GM23248 (cell line): ENCODE data around the gene RFX3.

Experiments
- EZH2 ChIP-seq: fragments of 200-600 bp; sonication (generic); IDR thresholded peaks from 2 replicates; pipeline ENCODE4 v1.6.1; 2018; ENCODE audit warnings: antibody characterized with exemption, mild to moderate bottlenecking; ENCODE audit not compliant: insufficient read depth, poor library complexity, severe bottlenecking
- EZH2phosphoT487 ChIP-seq: fragments of 200-600 bp; sonication (generic); IDR thresholded peaks from 2 replicates; pipeline ENCODE4 v1.6.1; 2018; ENCODE audit warnings: antibody characterized with exemption, moderate library complexity, mild to moderate bottlenecking, low read depth; ENCODE audit not compliant: insufficient read depth

DNA sequence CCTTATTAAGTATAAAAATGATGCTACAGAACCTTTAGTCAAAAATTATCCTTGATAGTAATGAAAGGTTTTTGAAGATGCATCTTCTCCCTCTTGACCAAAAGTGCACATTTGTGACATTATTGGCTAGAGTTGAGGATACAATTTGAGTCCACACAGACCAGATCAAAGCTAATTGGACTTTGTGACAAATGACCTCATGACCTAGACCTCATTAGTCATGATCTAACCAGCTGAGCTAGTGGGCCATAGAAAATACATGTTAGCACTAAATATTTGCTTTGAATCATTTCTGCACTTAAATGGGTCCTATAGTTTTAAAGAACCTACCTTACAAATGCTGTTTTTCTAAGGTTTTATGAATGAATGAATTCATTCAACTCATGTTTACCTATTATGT lies 182.1 kb downstream of the RFX3 start:
- no peak for TF ChIP-seq EZH2
- no peak for TF ChIP-seq EZH2phosphoT487
